SIG-M5 treated with dmso at 0.1 percent for 504 hours (cell line): ENCODE measurements around the gene MPP2.
A peak's percentile ranks its signal among the peaks of the same experiment; 100 is the strongest.

Experiments
- DNase-seq: peaks from one replicate; lab custom pipeline; 2025; ENCODE audit not compliant: unreplicated experiment; lab: John Stamatoyannopoulos, UW

Gene MPP2

GRCh38 chr17:43852571-43852970 is 54.8 kb downstream of the MPP2 start:
- no peak for DNase-seq

GRCh38 chr17:43849116-43849515 is 58.2 kb downstream of the MPP2 start:
- DNase-seq, result no peak

GRCh38 chr17:43848601-43849000 is 58.7 kb downstream of the MPP2 start:
- DNase-seq, result no peak

GRCh38 chr17:43846963-43847371 is 60.4 kb downstream of the MPP2 start, which contains the start of gene CD300LG:
CD300LG (plus strand) TSS chr17:43847176; CDS start chr17:43847217, 41 bp downstream.
- DNase-seq, result no peak

GRCh38 chr17:43846221-43846712 is 61.1 kb downstream of the MPP2 start:
- peak; percentile 61 for DNase-seq

- no peak for DNase-seq
Observed at GRCh38 chr17:43845766-43846165, 61.6 kb downstream of the MPP2 start.

GRCh38 chr17:43844241-43844640 is 63.1 kb downstream of the MPP2 start:
- DNase-seq, result no peak

GRCh38 chr17:43842975-43843325 is 64.4 kb downstream of the MPP2 start:
- no peak for DNase-seq

GRCh38 chr17:43842091-43842974 is 65.0 kb downstream of the MPP2 start:
- peak; percentile 54 for DNase-seq

- no peak for DNase-seq
Observed at GRCh38 chr17:43841282-43841681, 66.1 kb downstream of the MPP2 start.

GRCh38 chr17:43840814-43841213 is 66.5 kb downstream of the MPP2 start:
- no peak for DNase-seq

GRCh38 chr17:43839670-43840108 is 67.6 kb downstream of the MPP2 start:
- no peak for DNase-seq

GRCh38 chr17:43834106-43834505 is 73.2 kb downstream of the MPP2 start:
- no peak for DNase-seq

- DNase-seq, result peak; percentile 52
Observed at GRCh38 chr17:43832976-43833829, 74.1 kb downstream of the MPP2 start, which contains the start of gene MPP3. MPP3 (minus strand) TSS chr17:43833146; CDS start chr17:43831906, 1,240 bp downstream.

GRCh38 chr17:43832168-43832975 is 75.0 kb downstream of the MPP2 start:
- DNase-seq, result no peak

GRCh38 chr17:43831633-43832032 is 75.7 kb downstream of the MPP2 start:
- no peak for DNase-seq

GRCh38 chr17:43830510-43831140 is 76.7 kb downstream of the MPP2 start:
- no peak for DNase-seq

- DNase-seq, result no peak
Observed at GRCh38 chr17:43829738-43830137, 77.6 kb downstream of the MPP2 start.

GRCh38 chr17:43827596-43827995 is 79.7 kb downstream of the MPP2 start:
- no peak for DNase-seq

- DNase-seq, result no peak
Observed at GRCh38 chr17:43826206-43826605, 81.1 kb downstream of the MPP2 start.
